Measurements from ENCODE around the gene GPR152.

DNA sequence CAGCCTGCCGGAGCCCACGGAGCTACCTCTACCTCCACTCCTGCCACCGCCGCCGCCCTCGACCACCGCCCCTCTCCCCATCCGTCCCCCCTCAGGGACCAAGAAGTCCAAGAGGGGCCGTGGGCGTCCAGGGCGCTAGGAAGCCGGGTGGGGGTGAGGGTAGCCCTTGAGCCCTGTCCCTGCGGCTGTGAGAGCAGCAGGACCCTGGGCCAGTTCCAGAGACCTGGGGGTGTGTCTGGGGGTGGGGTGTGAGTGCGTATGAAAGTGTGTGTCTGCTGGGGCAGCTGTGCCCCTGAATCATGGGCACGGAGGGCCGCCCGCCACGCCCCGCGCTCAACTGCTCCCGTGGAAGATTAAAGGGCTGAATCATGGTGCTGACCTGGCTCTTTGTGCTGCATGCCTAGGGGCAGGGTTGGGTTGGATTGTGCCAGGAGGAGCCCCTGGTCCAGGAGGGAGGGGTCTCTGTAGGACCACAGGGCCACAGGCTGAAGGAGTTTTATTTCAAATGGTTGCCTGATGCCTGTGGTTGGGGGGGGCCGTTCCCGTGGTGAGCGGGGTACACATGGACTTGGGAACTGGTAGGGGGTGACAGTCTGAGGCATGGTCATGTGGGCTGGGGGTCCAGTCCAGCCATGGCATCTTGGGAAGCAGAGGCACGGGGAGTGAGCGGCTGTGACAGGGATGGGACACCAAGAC, 17.4 kb downstream of the GPR152 start:
- TF ChIP-seq, protein P1, sequence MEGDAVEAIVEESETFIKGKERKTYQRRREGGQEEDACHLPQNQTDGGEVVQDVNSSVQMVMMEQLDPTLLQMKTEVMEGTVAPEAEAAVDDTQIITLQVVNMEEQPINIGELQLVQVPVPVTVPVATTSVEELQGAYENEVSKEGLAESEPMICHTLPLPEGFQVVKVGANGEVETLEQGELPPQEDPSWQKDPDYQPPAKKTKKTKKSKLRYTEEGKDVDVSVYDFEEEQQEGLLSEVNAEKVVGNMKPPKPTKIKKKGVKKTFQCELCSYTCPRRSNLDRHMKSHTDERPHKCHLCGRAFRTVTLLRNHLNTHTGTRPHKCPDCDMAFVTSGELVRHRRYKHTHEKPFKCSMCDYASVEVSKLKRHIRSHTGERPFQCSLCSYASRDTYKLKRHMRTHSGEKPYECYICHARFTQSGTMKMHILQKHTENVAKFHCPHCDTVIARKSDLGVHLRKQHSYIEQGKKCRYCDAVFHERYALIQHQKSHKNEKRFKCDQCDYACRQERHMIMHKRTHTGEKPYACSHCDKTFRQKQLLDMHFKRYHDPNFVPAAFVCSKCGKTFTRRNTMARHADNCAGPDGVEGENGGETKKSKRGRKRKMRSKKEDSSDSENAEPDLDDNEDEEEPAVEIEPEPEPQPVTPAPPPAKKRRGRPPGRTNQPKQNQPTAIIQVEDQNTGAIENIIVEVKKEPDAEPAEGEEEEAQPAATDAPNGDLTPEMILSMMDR (IDR thresholded peaks at IDR 0.05): no peak
- no peak for TF ChIP-seq ZFX (IDR thresholded peaks at IDR 0.05; ENCODE audit: borderline replicate concordance)
